Amniotic stem cell (primary cell): ENCODE measurements around the gene EGFR.

Experiments
- DNase-seq: peaks from one replicate; lab custom pipeline; 2025; lab: John Stamatoyannopoulos, UW

The EGFR gene

GRCh38 chr7:55250313-55250712 is 231.5 kb downstream of the EGFR start:
- no peak for DNase-seq

DNA sequence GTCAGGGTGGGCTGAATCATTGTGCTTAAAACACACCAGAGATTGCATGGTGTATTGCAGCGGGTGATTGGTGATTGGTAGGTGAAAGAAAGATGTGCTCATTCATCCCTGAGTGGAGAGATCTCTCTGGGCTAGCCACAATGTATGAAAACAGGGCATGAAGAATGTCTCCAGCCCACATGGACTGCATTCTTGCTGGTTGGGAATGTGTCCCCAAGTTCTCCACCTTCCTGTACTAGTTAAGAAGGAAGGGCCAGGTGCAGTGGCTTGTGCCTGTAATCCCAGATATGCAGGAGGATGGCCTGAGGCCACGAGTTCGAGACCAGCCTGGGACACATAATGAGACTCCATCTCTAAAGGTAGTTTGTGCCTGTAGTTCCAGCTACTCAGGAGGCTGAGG is 232.5 kb downstream of the EGFR start:
- DNase-seq: no peak

DNA sequence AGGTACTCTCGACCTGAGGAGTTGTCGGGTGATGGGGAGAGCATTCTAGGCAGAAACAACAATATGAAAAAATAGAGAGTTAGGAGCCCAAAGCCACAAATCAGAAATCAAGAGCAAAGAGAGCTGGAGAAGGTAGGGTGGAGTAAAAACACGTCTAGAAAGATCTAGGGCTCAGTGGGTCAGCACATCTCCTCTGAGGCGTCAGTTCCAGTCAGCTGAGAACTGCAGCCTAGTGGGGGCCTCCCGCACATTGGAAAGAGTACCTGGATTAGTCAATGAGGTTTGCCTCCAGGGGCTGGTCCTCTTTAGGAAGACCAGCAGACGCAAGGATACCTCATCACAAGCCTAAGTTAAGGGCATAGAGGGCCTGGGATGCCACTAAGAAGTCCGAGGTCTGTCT is 233.1 kb downstream of the EGFR start:
- DNase-seq: no peak

- no peak for DNase-seq
Observed at GRCh38 chr7:55252386-55252785, 233.6 kb downstream of the EGFR start.

DNA sequence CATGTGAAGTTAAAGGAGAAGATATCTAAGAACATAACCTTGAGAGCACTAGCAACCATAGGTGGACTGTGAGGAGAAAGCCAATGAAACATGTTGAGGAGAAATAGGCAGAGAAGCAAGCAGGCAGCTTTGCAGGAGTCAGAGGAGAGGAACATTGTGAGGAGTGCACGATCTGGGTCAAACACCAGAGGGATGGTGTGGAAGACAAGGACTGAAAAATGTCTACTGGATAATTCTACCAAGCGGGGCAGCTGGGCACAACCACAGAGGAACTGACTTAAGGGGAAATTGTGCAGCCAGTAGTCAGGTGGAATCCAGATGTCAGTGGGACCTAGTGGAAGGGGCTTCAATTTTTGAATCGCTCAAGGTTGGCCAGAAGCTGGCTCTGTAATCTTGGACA is 234.4 kb downstream of the EGFR start:
- DNase-seq: no peak

- DNase-seq: no peak
Observed at GRCh38 chr7:55254242-55254595, 235.4 kb downstream of the EGFR start.

DNA sequence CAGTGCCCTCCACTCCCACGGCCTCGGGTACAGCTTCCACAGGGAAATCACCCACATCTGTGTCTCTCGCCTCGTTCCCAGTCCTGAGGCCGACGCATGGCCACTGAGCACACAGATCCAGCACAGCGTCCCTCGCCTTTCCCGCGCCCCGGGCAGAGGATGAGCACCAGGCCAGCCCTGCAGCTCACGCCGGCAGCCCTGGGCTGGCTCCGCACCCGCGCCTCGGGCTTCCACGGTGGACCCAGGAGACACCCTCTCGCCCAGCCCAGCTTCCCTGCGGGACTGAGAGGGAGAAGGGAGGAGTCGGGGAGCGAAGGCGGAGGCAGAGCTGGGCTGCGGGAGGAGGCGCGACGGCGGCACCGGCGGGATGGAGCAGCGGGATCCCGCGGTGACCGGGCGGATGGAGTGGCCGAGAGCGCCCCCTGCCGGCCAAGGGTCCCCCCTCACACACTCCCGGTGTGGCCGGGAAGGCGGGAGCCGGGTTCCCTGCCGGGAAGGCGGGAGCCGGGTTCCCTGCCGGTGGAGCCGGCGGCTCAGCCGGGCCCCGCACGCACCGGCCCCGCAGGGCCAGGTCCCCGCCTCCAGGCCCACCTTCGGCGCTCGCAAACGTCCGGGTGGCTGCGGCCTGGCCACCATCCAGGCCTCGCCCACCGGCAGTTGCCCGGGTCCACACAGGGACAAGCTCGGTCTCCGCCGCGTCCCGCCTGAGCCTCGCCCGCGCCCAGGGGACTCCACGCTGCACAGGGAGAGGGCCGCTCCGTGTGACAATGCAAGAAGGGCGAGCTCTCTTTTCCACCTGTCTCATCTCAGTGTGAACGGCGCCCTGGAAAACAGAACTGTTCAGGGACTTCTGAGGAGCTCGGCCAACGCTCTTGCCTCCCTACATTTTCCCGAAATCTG is 236.0 kb downstream of the EGFR start:
- DNase-seq: peak; percentile 43

- no peak for DNase-seq
Observed at GRCh38 chr7:55255496-55256445, 237.0 kb downstream of the EGFR start.

DNA sequence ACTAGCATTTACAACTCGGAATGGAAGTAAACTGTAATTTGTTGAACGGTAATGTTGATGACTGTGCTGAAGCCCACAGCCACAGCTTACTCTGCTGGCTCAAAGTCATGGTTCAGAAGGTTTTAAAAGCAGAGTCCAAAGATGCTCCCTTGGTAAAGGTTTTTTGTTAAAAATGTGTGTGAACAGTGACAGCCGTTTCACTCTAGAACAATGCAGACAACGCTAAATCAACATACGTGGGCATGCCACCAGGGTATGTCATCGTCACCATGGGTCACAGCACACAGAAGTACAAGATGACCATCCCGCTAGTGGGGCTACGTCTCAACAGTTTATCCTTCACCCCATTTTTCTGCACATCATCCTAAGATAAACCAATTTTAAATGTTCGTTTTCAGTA is 239.8 kb downstream of the EGFR start:
- DNase-seq: no peak

DNA sequence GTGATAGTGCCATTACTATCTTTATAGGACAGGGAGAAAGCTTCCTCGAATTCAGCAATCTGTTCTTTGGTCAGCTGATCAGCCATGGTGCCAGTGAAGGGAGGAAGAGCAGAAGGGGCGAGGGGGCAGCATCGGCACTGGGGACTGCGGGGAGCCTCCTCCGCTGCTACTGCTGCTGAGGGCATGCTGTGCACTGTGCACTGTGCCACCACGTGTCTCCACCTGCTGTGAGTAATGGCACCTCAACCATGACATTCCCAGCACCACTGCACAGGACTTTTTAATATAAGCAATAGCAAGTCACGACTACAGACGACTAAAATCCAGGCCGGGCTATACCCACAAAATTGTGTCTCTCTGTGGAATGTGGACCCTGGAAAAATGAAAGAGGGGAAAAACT is 241.4 kb downstream of the EGFR start:
- no peak for DNase-seq

GRCh38 chr7:55260676-55261385 is 242.0 kb downstream of the EGFR start:
- DNase-seq: no peak
